ENCODE data around the gene FBXL12. TPM values are rescaled to one million over a fixed set of nuclear protein-coding genes. Genes with fewer than 3 reads are reported as not detected.

FBXL12 gene
- polyA plus RNA-seq, 1 experiment = 23.6 TPM

DNA sequence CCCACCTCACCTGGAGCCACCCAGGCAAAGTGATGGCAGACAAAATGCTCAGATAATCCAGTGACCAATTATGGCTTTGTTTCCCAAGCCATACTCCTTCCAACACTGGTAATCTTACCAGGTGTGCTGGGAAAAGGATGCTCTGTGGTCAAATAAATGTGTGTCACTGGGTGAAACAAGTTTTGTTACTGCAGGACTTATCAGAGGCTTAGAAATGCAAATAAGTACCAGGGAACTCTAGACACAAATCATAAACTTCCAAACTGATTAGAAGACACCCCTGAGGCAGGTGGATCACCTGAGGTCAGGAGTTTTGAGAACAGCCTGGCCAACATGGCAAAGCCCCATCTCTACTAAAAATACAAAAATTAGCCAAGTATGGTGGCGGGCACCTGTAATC lies 42.6 kb upstream of the FBXL12 start:
- Histone ChIP-seq H3K9me3 (ENCODE audit: control insufficient read depth, insufficient read depth, low read length) (peaks cover 5% of the 10 kb centered on the region; the same call in 1 of the 2 replicates), H3K27ac (ENCODE audit: low read depth, low read length) (no peak overlapping the region), H3K4me3 (ENCODE audit: low read depth, low read length) (no peak overlapping the region), H3K27me3 (ENCODE audit: control insufficient read depth, insufficient read depth, low read length) (no peaks in the 10 kb centered on the region)
- CTCF ChIA-PET = no interaction called here
- TF ChIP-seq, protein P1, sequence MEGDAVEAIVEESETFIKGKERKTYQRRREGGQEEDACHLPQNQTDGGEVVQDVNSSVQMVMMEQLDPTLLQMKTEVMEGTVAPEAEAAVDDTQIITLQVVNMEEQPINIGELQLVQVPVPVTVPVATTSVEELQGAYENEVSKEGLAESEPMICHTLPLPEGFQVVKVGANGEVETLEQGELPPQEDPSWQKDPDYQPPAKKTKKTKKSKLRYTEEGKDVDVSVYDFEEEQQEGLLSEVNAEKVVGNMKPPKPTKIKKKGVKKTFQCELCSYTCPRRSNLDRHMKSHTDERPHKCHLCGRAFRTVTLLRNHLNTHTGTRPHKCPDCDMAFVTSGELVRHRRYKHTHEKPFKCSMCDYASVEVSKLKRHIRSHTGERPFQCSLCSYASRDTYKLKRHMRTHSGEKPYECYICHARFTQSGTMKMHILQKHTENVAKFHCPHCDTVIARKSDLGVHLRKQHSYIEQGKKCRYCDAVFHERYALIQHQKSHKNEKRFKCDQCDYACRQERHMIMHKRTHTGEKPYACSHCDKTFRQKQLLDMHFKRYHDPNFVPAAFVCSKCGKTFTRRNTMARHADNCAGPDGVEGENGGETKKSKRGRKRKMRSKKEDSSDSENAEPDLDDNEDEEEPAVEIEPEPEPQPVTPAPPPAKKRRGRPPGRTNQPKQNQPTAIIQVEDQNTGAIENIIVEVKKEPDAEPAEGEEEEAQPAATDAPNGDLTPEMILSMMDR (IDR thresholded peaks at IDR 0.05; ENCODE audit: low read depth, low read length) = no peak
- no peak for DNase-seq (ENCODE audit: low read depth, low spot score)
- POLR2A ChIA-PET = no interaction called here

DNA sequence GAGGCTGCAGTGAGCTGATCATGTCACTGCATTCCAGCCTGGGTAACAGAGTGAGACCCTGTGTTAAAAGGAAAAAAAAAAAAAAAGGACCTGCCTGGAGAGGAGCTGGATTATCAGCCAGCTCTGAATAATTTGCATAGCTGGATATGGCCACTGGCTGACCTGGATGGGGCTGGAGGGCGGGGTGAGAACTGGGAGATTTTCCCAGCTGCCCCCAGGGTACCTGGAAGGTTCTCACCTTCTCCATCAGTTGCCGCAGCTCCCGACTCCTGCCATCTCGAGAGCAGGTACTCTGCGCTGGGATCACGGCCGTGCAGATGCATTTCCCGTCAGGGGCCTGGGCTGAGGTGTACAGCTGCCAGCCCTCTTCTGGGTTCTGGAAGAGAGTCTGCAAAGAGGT lies 41.5 kb upstream of the FBXL12 start:
- no peak for DNase-seq (ENCODE audit: low read depth, low spot score)
- ChIA-PET POLR2A (interaction anchor here (0.8 kb wide), 1 partner anchor 9 kb away, joined by 4 read pairs; no protein-coding TSS in a partner anchor), CTCF (interaction anchor here (0.6 to 1.8 kb wide), 2 partner anchors 9 to 13 kb away, joined by 3 to 4 read pairs; no protein-coding TSS in a partner anchor)
- Histone ChIP-seq H3K27me3 (ENCODE audit: control insufficient read depth, insufficient read depth, low read length) (no peaks in the 10 kb centered on the region), H3K9me3 (ENCODE audit: control insufficient read depth, insufficient read depth, low read length) (peaks cover 5% of the 10 kb centered on the region; the same call in 1 of the 2 replicates), H3K4me3 (ENCODE audit: low read depth, low read length) (no peak overlapping the region), H3K27ac (ENCODE audit: low read depth, low read length) (no peak overlapping the region)
- TF ChIP-seq, protein P1 (IDR thresholded peaks at IDR 0.05; ENCODE audit: low read depth, low read length) = no peak

DNA sequence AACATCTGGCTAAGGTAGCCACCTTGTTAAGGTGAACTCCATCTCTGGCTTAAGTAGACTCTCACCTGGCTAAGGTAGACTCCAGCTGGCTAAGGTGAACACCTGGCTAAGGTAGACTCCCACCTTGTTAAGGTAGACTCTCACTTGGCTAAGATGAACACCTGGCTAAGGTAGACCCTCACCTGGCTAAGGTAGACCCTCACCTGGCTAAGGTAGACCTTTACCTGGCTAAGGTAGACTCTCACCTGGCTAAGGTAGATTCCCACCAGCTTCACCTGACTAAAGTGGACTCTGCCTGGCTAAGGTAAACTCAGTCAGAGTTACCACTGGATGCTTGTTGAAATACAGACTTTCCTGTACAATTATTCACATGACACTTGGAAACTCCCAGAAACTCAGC lies 39.9 kb upstream of the FBXL12 start:
- Histone ChIP-seq H3K27me3 (ENCODE audit: control insufficient read depth, insufficient read depth, low read length) (no peaks in the 10 kb centered on the region), H3K27ac (ENCODE audit: low read depth, low read length) (no peak overlapping the region), H3K9me3 (ENCODE audit: control insufficient read depth, insufficient read depth, low read length) (peaks cover 14% of the 10 kb centered on the region), H3K4me3 (ENCODE audit: low read depth, low read length) (no peak overlapping the region)
- ChIA-PET CTCF (interaction anchor here (0.6 to 1.3 kb wide), 2 partner anchors 27 to 140 kb away, joined by 3 to 5 read pairs; no protein-coding TSS in a partner anchor), POLR2A (no interaction called here)
- DNase-seq (ENCODE audit: low read depth, low spot score) = no peak
- TF ChIP-seq, protein P1 (IDR thresholded peaks at IDR 0.05; ENCODE audit: low read depth, low read length) = no peak

DNA sequence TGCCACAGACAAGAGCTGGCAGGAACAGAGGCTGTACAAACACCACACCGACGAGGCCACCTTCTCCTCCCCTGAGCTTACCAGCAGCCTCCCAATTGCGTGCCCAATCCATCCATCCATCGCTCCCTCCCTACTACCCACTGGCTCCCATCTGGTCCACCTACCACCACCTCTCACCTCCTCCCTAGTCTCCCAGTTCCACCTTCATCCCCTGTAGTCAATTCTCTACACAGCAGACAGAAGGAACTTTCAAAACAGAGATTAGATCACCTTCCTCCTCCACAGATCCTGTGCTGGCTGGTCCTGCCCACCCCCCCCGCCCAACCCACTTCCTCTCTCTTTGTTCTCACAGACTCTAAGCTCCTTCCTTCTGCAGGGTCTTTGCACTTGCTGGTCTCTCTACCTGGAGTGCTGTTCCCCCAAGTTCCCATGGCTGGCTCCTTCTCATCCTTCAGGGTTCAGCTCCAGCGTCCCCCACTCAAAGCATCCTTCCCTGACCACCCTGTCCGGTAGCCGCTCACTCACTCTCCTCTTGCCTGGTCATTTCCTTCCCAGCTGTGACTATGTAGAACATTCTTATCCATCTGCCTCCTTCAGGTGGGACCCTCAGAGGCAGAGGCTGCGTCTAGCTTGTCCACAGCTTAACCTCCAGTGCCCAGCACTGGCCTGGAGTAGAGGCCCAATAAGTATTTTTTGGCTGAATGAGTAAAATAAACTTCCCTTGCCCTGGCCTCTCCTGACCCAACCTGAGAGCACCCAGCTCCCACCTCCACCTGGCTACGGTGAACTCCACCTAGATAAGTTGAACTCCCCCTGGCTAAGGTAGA lies 39.3 kb upstream of the FBXL12 start:
- Histone ChIP-seq H3K27me3 (ENCODE audit: control insufficient read depth, insufficient read depth, low read length) (no peaks in the 10 kb centered on the region), H3K9me3 (ENCODE audit: control insufficient read depth, insufficient read depth, low read length) (peaks cover 14% of the 10 kb centered on the region), H3K27ac (ENCODE audit: low read depth, low read length) (no peak overlapping the region), H3K4me3 (ENCODE audit: low read depth, low read length) (no peak overlapping the region)
- TF ChIP-seq, protein P1 (IDR thresholded peaks at IDR 0.05; ENCODE audit: low read depth, low read length) = no peak
- ChIA-PET POLR2A (no interaction called here), CTCF (interaction anchor here (0.6 to 1.3 kb wide), 2 partner anchors 27 to 141 kb away, joined by 3 to 5 read pairs; no protein-coding TSS in a partner anchor)
- DNase-seq (ENCODE audit: low read depth, low spot score) = no peak

DNA sequence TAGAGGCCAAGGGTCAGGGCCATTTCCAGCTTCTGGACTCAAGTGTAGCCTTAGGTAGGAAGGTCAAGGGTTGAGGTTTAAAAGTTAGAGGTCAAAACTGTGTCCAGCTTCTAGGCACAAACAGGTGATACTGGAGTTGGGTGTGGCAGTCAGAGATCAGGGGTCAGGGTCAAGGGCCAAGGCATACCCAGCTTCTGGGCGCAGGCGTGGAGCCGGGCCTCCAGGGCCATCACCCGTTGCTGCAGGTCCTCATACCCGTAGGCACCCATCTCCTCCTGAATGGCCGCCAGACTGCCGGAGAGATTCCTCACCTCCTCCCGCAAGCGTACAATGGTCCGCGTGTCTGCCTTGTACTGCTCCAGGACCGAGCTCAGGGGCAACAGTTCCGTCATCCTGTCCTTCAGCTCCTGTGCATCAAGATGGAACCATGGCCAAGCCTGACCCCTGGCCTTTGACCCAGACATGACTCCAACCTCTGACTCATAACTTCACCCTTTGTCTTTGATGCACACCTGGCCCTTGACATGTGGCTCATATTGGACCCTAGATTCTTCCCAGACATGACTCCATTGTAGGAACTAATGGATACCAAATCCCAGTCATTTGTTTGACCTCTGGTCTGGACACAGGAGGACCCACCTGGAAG lies 38.3 kb upstream of the FBXL12 start:
- Histone ChIP-seq H3K27me3 (ENCODE audit: control insufficient read depth, insufficient read depth, low read length) (no peaks in the 10 kb centered on the region), H3K4me3 (ENCODE audit: low read depth, low read length) (no peak overlapping the region), H3K27ac (ENCODE audit: low read depth, low read length) (no peak overlapping the region), H3K9me3 (ENCODE audit: control insufficient read depth, insufficient read depth, low read length) (peaks cover 14% of the 10 kb centered on the region)
- DNase-seq (ENCODE audit: low read depth, low spot score) = no peak
- CTCF ChIA-PET = interaction anchor here (1.3 kb wide), 1 partner anchor 28 kb away, joined by 3 read pairs; no protein-coding TSS in a partner anchor
- TF ChIP-seq, protein P1 (IDR thresholded peaks at IDR 0.05; ENCODE audit: low read depth, low read length) = no peak
- POLR2A ChIA-PET = no interaction called here

Data from AG04450 (cell line).